K562 (cell line): Measurements from ENCODE around the gene TMEM164. TPM values are rescaled to one million over a fixed set of nuclear protein-coding genes. Genes with fewer than 3 reads are reported as not detected.
A peak's percentile ranks its signal among the peaks of the same experiment; 100 is the strongest.

Experiments
- ARNT ChIP-seq, 2 experiments: fragments of 450-650 bp; IDR thresholded peaks; 2 replicates each; pipeline ENCODE4 v1.6.1; 2016; ENCODE audit warnings: mild to moderate bottlenecking in 1 of 2
- CHD1 ChIP-seq: fragments of 200-600 bp; sonication (generic); IDR thresholded peaks from one replicate; pipeline ENCODE4 v1.6.1; 2012; ENCODE audit warnings: mild to moderate bottlenecking, moderate library complexity, low read length, inconsistent platforms
- CTCF ChIP-seq, 3 experiments: IDR thresholded peaks in 2 of 3; conservative IDR thresholded peaks in 1 of 3; 2 replicates each; pipeline ENCODE4 v1.5.1; 2011 to 2012; ENCODE audit warnings: low read length in 3 of 3, mild to moderate bottlenecking in 3 of 3, control low read depth in 2 of 3, improper control_type of control experiment in 1 of 3, inconsistent platforms in 1 of 3, low read depth in 1 of 3, mixed read lengths in 1 of 3, moderate library complexity in 1 of 3; ENCODE audit not compliant: insufficient read depth in 2 of 3
- ID3 ChIP-seq, 2 experiments: fragments of 250-450 bp in 1 of 2; fragments of 450-650 bp in 1 of 2; sonication (Bioruptor Pico) in 1 of 2; IDR thresholded peaks; 2 replicates each; pipeline versions ENCODE4 v1.6.1 to v1.8.0; 2016 to 2021; ENCODE audit warnings: mild to moderate bottlenecking in 2 of 2, moderate library complexity in 2 of 2, missing compliant biosample characterization in 1 of 2, missing genetic modification characterization in 1 of 2
- LEF1 ChIP-seq: fragments of 450-650 bp; IDR thresholded peaks from 2 replicates; pipeline ENCODE4 v1.6.1; 2016; ENCODE audit warnings: mild to moderate bottlenecking
- MCM7 ChIP-seq, 2 experiments: fragments of 450-650 bp; IDR thresholded peaks; 2 replicates each; pipeline ENCODE4 v1.6.1; 2016 to 2018
- MTA2 ChIP-seq: fragments of 450-650 bp; IDR thresholded peaks from 2 replicates; pipeline ENCODE4 v1.6.1; 2016; ENCODE audit warnings: low read depth
- MYBL2 ChIP-seq, 2 experiments: fragments of 450-650 bp in 1 of 2; sonication (generic) in 1 of 2; formaldehyde crosslinking in 1 of 2; IDR thresholded peaks; 2 replicates each; pipeline versions ENCODE4 v1.6.1 to v1.8.1; 2017 to 2022; ENCODE audit warnings: borderline replicate concordance in 1 of 2, inconsistent platforms in 1 of 2, low read depth in 1 of 2, mild to moderate bottlenecking in 1 of 2, missing genetic modification reagents in 1 of 2, moderate library complexity in 1 of 2
- NFYB ChIP-seq: IDR thresholded peaks from 2 replicates; pipeline ENCODE4 v1.6.1; 2011; ENCODE audit warnings: mild to moderate bottlenecking, moderate library complexity; ENCODE audit not compliant: insufficient read length; ENCODE audit errors: extremely low read depth
- NR3C1 ChIP-seq: sonication (generic); formaldehyde crosslinking; IDR thresholded peaks from 2 replicates; pipeline ENCODE4 v1.8.1; 2022; ENCODE audit warnings: missing genetic modification reagents
- NRF1 ChIP-seq, 2 experiments: fragments of 450-650 bp; IDR thresholded peaks in 1 of 2; conservative IDR thresholded peaks in 1 of 2; 2 replicates each; pipeline ENCODE4 v1.6.1; 2014; ENCODE audit warnings: mild to moderate bottlenecking in 2 of 2
- RBM22 ChIP-seq: fragments of 200-400 bp; formaldehyde crosslinking; IDR thresholded peaks from 2 replicates; pipeline ENCODE4 v1.6.1; 2018; ENCODE audit warnings: low read length, low read depth; ENCODE audit not compliant: poor library complexity, severe bottlenecking
- RFX1 ChIP-seq: fragments of 450-650 bp; IDR thresholded peaks from 2 replicates; pipeline ENCODE4 v1.6.1; 2016; ENCODE audit warnings: mild to moderate bottlenecking, moderate library complexity
- SAFB2 ChIP-seq: fragments of 200-400 bp; formaldehyde crosslinking; IDR thresholded peaks from 2 replicates; pipeline ENCODE4 v1.6.1; 2018; ENCODE audit warnings: borderline replicate concordance, low read length, low read depth, moderate library complexity; ENCODE audit not compliant: severe bottlenecking
- SMARCB1 ChIP-seq: IDR thresholded peaks from 2 replicates; pipeline ENCODE4 v1.6.1; 2011; ENCODE audit warnings: improper control_type of control experiment, low read depth; ENCODE audit not compliant: insufficient read length
- SRSF1 ChIP-seq: fragments of 200-400 bp; formaldehyde crosslinking; IDR thresholded peaks from 2 replicates; pipeline ENCODE4 v1.6.1; 2017; ENCODE audit warnings: mild to moderate bottlenecking, low read depth, low read length, moderate library complexity
- ZBED1 ChIP-seq: IDR thresholded peaks from 2 replicates; pipeline ENCODE4 v1.6.1; 2014
- ZNF121 ChIP-seq: sonication (generic); formaldehyde crosslinking; conservative IDR thresholded peaks from 2 replicates; pipeline ENCODE4 v1.8.0; 2022; ENCODE audit warnings: missing genetic modification reagents
- ZNF140 ChIP-seq: fragments of 250-450 bp; sonication (Bioruptor Pico); IDR thresholded peaks from 2 replicates; pipeline ENCODE4 v1.8.0; 2021; ENCODE audit warnings: moderate library complexity, mild to moderate bottlenecking, inconsistent platforms
- ZNF146 ChIP-seq: IDR thresholded peaks from one replicate; pipeline ENCODE4 v1.6.1; 2018; ENCODE audit warnings: missing compliant biosample characterization; ENCODE audit not compliant: unreplicated experiment
- ZNF184 ChIP-seq: sonication (generic); formaldehyde crosslinking; IDR thresholded peaks from 2 replicates; pipeline ENCODE4 v1.5.0; 2020; ENCODE audit warnings: missing genetic modification reagents
- ZNF217 ChIP-seq: sonication (generic); formaldehyde crosslinking; IDR thresholded peaks from 2 replicates; pipeline ENCODE4 v1.8.0; 2022; ENCODE audit warnings: mild to moderate bottlenecking, missing genetic modification reagents
- ZNF232 ChIP-seq: sonication (generic); formaldehyde crosslinking; IDR thresholded peaks from 2 replicates; pipeline ENCODE4 v1.8.0; 2022; ENCODE audit warnings: mild to moderate bottlenecking, missing genetic modification reagents
- ZNF384 ChIP-seq: IDR thresholded peaks from 2 replicates; pipeline ENCODE4 v1.6.1; 2012; ENCODE audit warnings: low read depth, low read length, improper control_type of control experiment
- ZNF512 ChIP-seq: IDR thresholded peaks from 2 replicates; pipeline ENCODE4 v1.6.1; 2016; ENCODE audit warnings: missing genetic modification characterization, missing compliant biosample characterization
- ZNF695 ChIP-seq: fragments of 450-650 bp; formaldehyde crosslinking; IDR thresholded peaks from 2 replicates; pipeline ENCODE4 v1.4.0; 2020; ENCODE audit warnings: mild to moderate bottlenecking, moderate library complexity
- ZZZ3 ChIP-seq: fragments of 450-650 bp; IDR thresholded peaks from 2 replicates; pipeline ENCODE4 v1.6.1; 2016; ENCODE audit warnings: antibody characterized with exemption, mild to moderate bottlenecking, moderate library complexity
- polyA plus RNA-seq, 8 experiments: library from polyadenylated mRNA; depleted of rRNA in 4 of 8; stranded (reverse) in 5 of 8; unstranded in 3 of 8; fragments of >200 nt; fragmentation: Nextera tagmentation in 2 of 8; fragmentation: Illumina TruSeq in 1 of 8; extraction: Ambion mirVana in 2 of 8; extraction: Trizol in 1 of 8; gene quantifications; 2 replicates each; pipeline versions ENCODE4 v1.2.1 to v1.2.3, GENCODE V29; 2011 to 2014; ENCODE audit warnings: inconsistent platforms in 1 of 8, missing spikeins in 1 of 8
- total RNA-seq, 7 experiments: library from RNA; depleted of rRNA in 6 of 7; stranded (reverse); fragments of >200 nt in 6 of 7; fragmentation: Illumina TruSeq in 2 of 7; extraction: Trizol in 2 of 7; gene quantifications; 2 replicates each; pipeline versions ENCODE4 v1.2.1 to v1.2.3, GENCODE V29; 2011 to 2021; ENCODE audit warnings: low replicate concordance in 1 of 7

The TMEM164 gene
- total and polyA plus RNA-seq, 9 of the 15 experiments (the other 6 are each of a cell fraction or from before 2014, with no cell fraction given): 2.4 to 57.3 (median 23.1) TPM

- TF ChIP-seq CTCF (IDR thresholded peaks at IDR 0.05 in 2 of 3, conservative IDR thresholded peaks at IDR 0.05 in 1 of 3; ENCODE audit: insufficient read depth in 2 of 3, low read depth in 1 of 3, low read length in 3 of 3): 0 out of 6 replicates have a peak, but pooled peaks of 1 of the 3 experiments have one; percentile 7
- TF ChIP-seq ZNF512 (tag): no peak
- TF ChIP-seq RBM22: no peak
- TF ChIP-seq SRSF1: no peak
- no peak for TF ChIP-seq NFYB
- no peak for TF ChIP-seq ZNF217 (CRISPR knock-in tag)
- no peak for TF ChIP-seq ZNF140 (CRISPR knock-in tag)
- no peak for TF ChIP-seq NRF1 (conservative IDR thresholded peaks at IDR 0.05 in 1 of 2, IDR thresholded peaks at IDR 0.05 in 1 of 2)
- TF ChIP-seq CHD1: no peak
- TF ChIP-seq ZNF695 (CRISPR knock-in tag): no peak
- TF ChIP-seq MYBL2 (IDR thresholded peaks at IDR 0.05; ENCODE audit: low read depth): no peak
- TF ChIP-seq MYBL2 (CRISPR knock-in tag; IDR thresholded peaks at IDR 0.05; ENCODE audit: borderline replicate concordance): no peak
- no peak for TF ChIP-seq ID3 (CRISPR knock-in tag; IDR thresholded peaks at IDR 0.05)
- TF ChIP-seq ID3 (tag; IDR thresholded peaks at IDR 0.05): peak; percentile 35; the same call in 1 of the 2 replicates
- TF ChIP-seq RFX1: no peak
- TF ChIP-seq ZNF146: no peak
- no peak for TF ChIP-seq SAFB2
- TF ChIP-seq ZZZ3: no peak
- no peak for TF ChIP-seq SMARCB1
- TF ChIP-seq ZNF184 (CRISPR knock-in tag): no peak
- peak; percentile 88 for TF ChIP-seq MTA2
- TF ChIP-seq LEF1: peak; percentile 56; the same call in 1 of the 2 replicates
- no peak for TF ChIP-seq ZNF232 (CRISPR knock-in tag)
- TF ChIP-seq NR3C1 (CRISPR knock-in tag): no peak
- TF ChIP-seq ZBED1: no peak
- TF ChIP-seq ARNT (IDR thresholded peaks at IDR 0.05): peak; percentile 19 to 71; a peak in 1 of 4 replicates
- TF ChIP-seq ZNF121: peak; percentile 72
- no peak for TF ChIP-seq MCM7 (IDR thresholded peaks at IDR 0.05)
- no peak for TF ChIP-seq ZNF384
Observed at GRCh38 chrX:110178179-110178865, 175.4 kb downstream of the TMEM164 start (continued).
